Stimulated activated CD8-positive, alpha-beta memory T cell treated with anti-CD3 and anti-CD28 coated beads, Interleukin-7, amount 100 ng/mL, for 24 hours (primary cell): ENCODE measurements around the gene TRIOBP.
"Not testable (repeated sequence)": the region's sequence is repeated elsewhere in the genome, so short reads cannot be mapped to it uniquely, and the experiment has no call there.

Source experiments
- DNase-seq: peaks from one replicate; pipeline ENCODE4 v3.0.0-alpha.2; 2020; ENCODE audit warnings: low read depth

The TRIOBP gene

GRCh38 chr22:37778370-37779009, 81.6 kb downstream of the TRIOBP start:
- DNase-seq, result no peak

GRCh38 chr22:37781434-37782059, 84.7 kb downstream of the TRIOBP start:
- DNase-seq, result no peak

- DNase-seq, result no peak
Measured at GRCh38 chr22:37782340-37783168, 85.7 kb downstream of the TRIOBP start.

GRCh38 chr22:37784829-37785495, 88.1 kb downstream of the TRIOBP start:
- DNase-seq, result no peak

- no peak for DNase-seq
Measured at GRCh38 chr22:37790234-37790633, 93.4 kb downstream of the TRIOBP start.

- no peak for DNase-seq
Measured at GRCh38 chr22:37792494-37792893, 95.6 kb downstream of the TRIOBP start.

- DNase-seq, result no peak
Measured at GRCh38 chr22:37794376-37794775, 97.5 kb downstream of the TRIOBP start.

GRCh38 chr22:37796079-37796478, 99.2 kb downstream of the TRIOBP start:
- DNase-seq, result no peak

- DNase-seq, result not testable (repeated sequence)
Measured at GRCh38 chr22:37797259-37797658, 100.4 kb downstream of the TRIOBP start.

- DNase-seq, result no peak
Measured at GRCh38 chr22:37797874-37798500, 101.1 kb downstream of the TRIOBP start.

GRCh38 chr22:37799979-37800378, 103.1 kb downstream of the TRIOBP start:
- DNase-seq, result not testable (repeated sequence)

- no peak for DNase-seq
Measured at GRCh38 chr22:37801946-37802309, 105.1 kb downstream of the TRIOBP start.

GRCh38 chr22:37802310-37803194, 105.7 kb downstream of the TRIOBP start:
- no peak for DNase-seq

GRCh38 chr22:37803195-37803638, 106.4 kb downstream of the TRIOBP start:
- no peak for DNase-seq

- DNase-seq, result no peak
Measured at GRCh38 chr22:37803639-37804351, 106.9 kb downstream of the TRIOBP start.

GRCh38 chr22:37804352-37804880, 107.6 kb downstream of the TRIOBP start:
- no peak for DNase-seq

- DNase-seq, result peak; percentile 38
Measured at GRCh38 chr22:37804881-37805809, 108.3 kb downstream of the TRIOBP start.

- no peak for DNase-seq
Measured at GRCh38 chr22:37805810-37806277, 109.0 kb downstream of the TRIOBP start.
